GM19468 (cell line): ENCODE measurements around the gene ARMC10.
"Not testable (repeated sequence)": the region's sequence is repeated elsewhere in the genome, so short reads cannot be mapped to it uniquely, and the experiment has no call there.

ENCODE experiments used
- ATAC-seq: cut with Tn5 transposase; IDR thresholded peaks from one replicate; pipeline ENCODE4 v1.9.1; 2021; ENCODE audit warnings: mild to moderate bottlenecking, moderate library complexity, moderate number of reproducible peaks; ENCODE audit not compliant: unreplicated experiment; ENCODE audit errors: extremely low read depth

Gene ARMC10

GRCh38 chr7:103119791-103120291 lies 44.9 kb downstream of the ARMC10 start:
- ATAC-seq = no peak

- no peak for ATAC-seq
These were observed 45.4 kb downstream of the ARMC10 start for GRCh38 chr7:103120362-103120761.

- ATAC-seq = no peak
These were observed 46.7 kb downstream of the ARMC10 start for GRCh38 chr7:103121641-103122040.

GRCh38 chr7:103123529-103123928 lies 48.6 kb downstream of the ARMC10 start:
- ATAC-seq = no peak

- no peak for ATAC-seq
These were observed 49.6 kb downstream of the ARMC10 start for GRCh38 chr7:103124429-103124979.

- ATAC-seq = no peak
These were observed 52.1 kb downstream of the ARMC10 start for GRCh38 chr7:103127006-103127405.

GRCh38 chr7:103129702-103130549 lies 55.0 kb downstream of the ARMC10 start:
- no peak for ATAC-seq

GRCh38 chr7:103130901-103131624 lies 56.1 kb downstream of the ARMC10 start:
- ATAC-seq = no peak

GRCh38 chr7:103132995-103133688 lies 58.2 kb downstream of the ARMC10 start:
- ATAC-seq = no peak

GRCh38 chr7:103134836-103135554 lies 60.1 kb downstream of the ARMC10 start:
- no peak for ATAC-seq

- no peak for ATAC-seq
These were observed 65.1 kb downstream of the ARMC10 start for GRCh38 chr7:103140061-103140460.

- ATAC-seq = no peak
These were observed 65.7 kb downstream of the ARMC10 start for GRCh38 chr7:103140685-103141084.

GRCh38 chr7:103141753-103142404 lies 66.9 kb downstream of the ARMC10 start:
- no peak for ATAC-seq

- ATAC-seq = no peak
These were observed 67.6 kb downstream of the ARMC10 start for GRCh38 chr7:103142494-103142893.

GRCh38 chr7:103143868-103144267 lies 68.9 kb downstream of the ARMC10 start:
- no peak for ATAC-seq

- not testable (repeated sequence) for ATAC-seq
These were observed 69.8 kb downstream of the ARMC10 start for GRCh38 chr7:103144754-103145153.

GRCh38 chr7:103148131-103148993 lies 73.4 kb downstream of the ARMC10 start:
- ATAC-seq = no peak
